Measurements from ENCODE around the gene VAMP1. TPM values are rescaled to one million over a fixed set of nuclear protein-coding genes. Genes with fewer than 3 reads are reported as not detected.

The VAMP1 gene
- total and polyA plus RNA-seq, 2 of the 13 experiments (the other 11 are each of a cell fraction or from before 2014, with no cell fraction given) = 2.5 to 7.4 TPM

- peaks cover 18 to 26% of the 10 kb centered on the region in 2 experiments for H3K36me3 ChIP-seq (replicated peaks in 1 of 2; ENCODE audit: control insufficient read depth in 1 of 2, insufficient read depth in 2 of 2, low read length in 2 of 2)
- in situ Hi-C loops (cut with HindIII; ENCODE audit: extremely low pct_ligation_motif_present, low pct_unique_long_range_greater_than_20kb) = loop anchor here (25.0 kb wide), 1 partner anchor 404 kb away; no protein-coding TSS in a partner anchor
- H3K9me3 ChIP-seq (ENCODE audit: low read length) = no peaks in the 10 kb centered on the region
- no TSS peak for BruUV-seq (replicated peaks)
- H3K4me1 ChIP-seq (ENCODE audit: insufficient read depth, low read length) = peaks cover 31% of the 10 kb centered on the region
- H3K27ac ChIP-seq (ENCODE audit: extremely low read length, insufficient read depth, low read length) = no peak overlapping the region
- ATAC-seq (no peak), FAIRE-seq (no peak), DNase-seq (ENCODE audit: low spot score) (no peak)
- H2AFZ ChIP-seq (ENCODE audit: low read length) = no peak overlapping the region
- H3K4me2 ChIP-seq (ENCODE audit: low read depth, low read length) = no peak overlapping the region
- no peaks in the 10 kb centered on the region for H3K27me3 ChIP-seq (ENCODE audit: control insufficient read depth in 1 of 2, insufficient read depth in 2 of 2, low read length in 2 of 2)
- intact Hi-C loops (cut with micrococcal nuclease; ENCODE audit: unreplicated experiment) = loop anchor here (10.0 kb wide), 1 partner anchor 131 kb away; no protein-coding TSS in a partner anchor
- H3K79me2 ChIP-seq (ENCODE audit: insufficient read depth, low read length) = no peaks in the 10 kb centered on the region
- WGBS (ENCODE audit: low lambda C conversion rate) = 97% methylated on average over 5 of the region's 5 CpGs
- H3K4me3 ChIP-seq (replicated peaks in 1 of 3; ENCODE audit: insufficient read depth in 1 of 3, low read depth in 2 of 3, low read length in 3 of 3) = no peak overlapping the region
- no peak for TF ChIP-seq IRX3 (CRISPR knock-in tag; IDR thresholded peaks at IDR 0.05; ENCODE audit: borderline replicate concordance, low read depth)
- no peak for TF ChIP-seq ZNF367 (CRISPR knock-in tag; IDR thresholded peaks at IDR 0.05; ENCODE audit: borderline replicate concordance)
- TF ChIP-seq ZNF800 (CRISPR knock-in tag; IDR thresholded peaks at IDR 0.05) = no peak
- no peak for TF ChIP-seq ZBTB3 (CRISPR knock-in tag; IDR thresholded peaks at IDR 0.05; ENCODE audit: borderline replicate concordance, low read depth)
- no peak for TF ChIP-seq TBP (CRISPR knock-in tag; IDR thresholded peaks at IDR 0.05)
- no peak for TF ChIP-seq ZNF230 (CRISPR knock-in tag; IDR thresholded peaks at IDR 0.05)
- CTCF ChIA-PET (ENCODE audit: low intra/inter-chr PET ratio, low total read pairs) = interaction anchor here (1.6 to 1.7 kb wide), 2 partner anchors 42 to 143 kb away, joined by 6 to 29 read pairs; no protein-coding TSS in a partner anchor
- no peaks in the 10 kb centered on the region for H4K20me1 ChIP-seq (ENCODE audit: insufficient read depth, low read length)
- POLR2A ChIA-PET = interaction anchor here (1.0 to 1.6 kb wide), 4 partner anchors 27 to 144 kb away, joined by 3 read pairs; partner anchors contain the start of gene MRPL51
- no peak overlapping the region for H3K9ac ChIP-seq (ENCODE audit: insufficient read depth, low read depth, low read length)
Measured at GRCh38 chr12:6466184-6466573, 4.3 kb downstream of the VAMP1 start.
